A549 (cell line): ENCODE results near the gene NACC2. TPM values are rescaled to one million over a fixed set of nuclear protein-coding genes. Genes with fewer than 3 reads are reported as not detected.
"Not testable (repeated sequence)": the region's sequence is repeated elsewhere in the genome, so short reads cannot be mapped to it uniquely, and the experiment has no call there.

ENCODE experiments used
- ATAC-seq, 2 experiments: fragments of 200-7000 bp in 1 of 2; fragments of >200 bp in 1 of 2; cut with Nextera tagmentation in 1 of 2; cut with Tn5 transposase in 1 of 2; 3 replicates each; pipeline versions ENCODE4 v1.8.0 to v1.9.1; 2018 to 2020; ENCODE audit warnings: mild to moderate bottlenecking in 1 of 2, moderate library complexity in 1 of 2
- CTCF ChIA-PET: fragments of 300-600 bp; sonication (Branson Sonifier 250); formaldehyde crosslinking; extraction: SDS; loops from one replicate; lab custom pipeline; 2021; ENCODE audit warnings: antibody characterized with exemption, inconsistent platforms; lab: Yijun Ruan, JAX
- POLR2A ChIA-PET: fragments of 350-600 bp; formaldehyde crosslinking; extraction: SDS; loops from one replicate; lab custom pipeline; 2021; ENCODE audit warnings: antibody characterized with exemption, inconsistent platforms; lab: Yijun Ruan, JAX
- DNase-seq, 2 experiments: peaks; one replicate each; pipeline versions ENCODE4 v3.0.0 to v3.0.0-alpha.2; 2011 to 2016; ENCODE audit warnings: low read depth in 1 of 2, low spot score in 1 of 2
- FAIRE-seq: peaks from 2 replicates; lab custom pipeline; 2011; peaks lifted over from hg19 to GRCh38; lab: Jason Lieb, UNC
- H3K27ac ChIP-seq, 2 experiments: fragments of >200 bp; sonication (Bioruptor Twin); formaldehyde crosslinking; 3 replicates each; pipeline ENCODE4 v1.5.1; 2016 to 2017
- H3K4me1 ChIP-seq: fragments of >200 bp; sonication (Bioruptor Twin); formaldehyde crosslinking; 3 replicates; pipeline ENCODE4 v1.6.1; 2016
- H3K4me2 ChIP-seq: fragments of >200 bp; sonication (Bioruptor Twin); formaldehyde crosslinking; 3 replicates; pipeline ENCODE4 v1.6.1; 2016
- H3K4me3 ChIP-seq: fragments of >200 bp; sonication (Bioruptor Twin); formaldehyde crosslinking; 3 replicates; pipeline ENCODE4 v1.5.1; 2016
- H3K9me3 ChIP-seq: fragments of >200 bp; sonication (Bioruptor Twin); formaldehyde crosslinking; 3 replicates; pipeline ENCODE4 v1.6.1; 2016
- CBX2 ChIP-seq: fragments of 200-600 bp; sonication (generic); IDR thresholded peaks from 2 replicates; pipeline ENCODE4 v1.6.1; 2016; ENCODE audit warnings: low read depth, mild to moderate bottlenecking, borderline replicate concordance
- CBX8 ChIP-seq: fragments of 200-600 bp; sonication (generic); IDR thresholded peaks from 2 replicates; pipeline ENCODE4 v1.6.1; 2016
- CHD4 ChIP-seq: fragments of 200-600 bp; sonication (generic); IDR thresholded peaks from 2 replicates; pipeline ENCODE4 v1.6.1; 2016; ENCODE audit warnings: antibody characterized with exemption, mild to moderate bottlenecking, borderline replicate concordance
- E2F6 ChIP-seq: IDR thresholded peaks from 2 replicates; pipeline ENCODE4 v1.6.1; 2012; ENCODE audit warnings: low read depth, borderline replicate concordance
- EHF ChIP-seq: fragments of 250-450 bp; sonication (Bioruptor Pico); IDR thresholded peaks from 2 replicates; pipeline ENCODE4 v1.5.0; 2020; ENCODE audit warnings: mild to moderate bottlenecking
- EP300 ChIP-seq, 2 experiments: fragments of >200 bp; sonication (Bioruptor Twin); formaldehyde crosslinking; IDR thresholded peaks; 2 replicates in 1 of 2; 3 replicates in 1 of 2; pipeline ENCODE4 v1.6.1; 2016 to 2017
- HDAC2 ChIP-seq: fragments of 200-600 bp; sonication (generic); IDR thresholded peaks from 2 replicates; pipeline ENCODE4 v1.6.1; 2016
- HES2 ChIP-seq: fragments of >200 bp; sonication (Bioruptor Twin); formaldehyde crosslinking; IDR thresholded peaks from 2 replicates; pipeline ENCODE4 v1.6.1; 2016
- HEYL ChIP-seq: fragments of 250-450 bp; sonication (Bioruptor Pico); IDR thresholded peaks from 2 replicates; pipeline ENCODE4 v1.8.0; 2021; ENCODE audit warnings: mild to moderate bottlenecking, moderate library complexity
- HMGXB4 ChIP-seq: fragments of 250-450 bp; sonication (Bioruptor Pico); IDR thresholded peaks from 2 replicates; pipeline ENCODE4 v1.5.0; 2021; ENCODE audit warnings: mild to moderate bottlenecking, moderate library complexity, borderline replicate concordance
- HOXA7 ChIP-seq: fragments of 250-450 bp; sonication (Bioruptor Pico); IDR thresholded peaks from 2 replicates; pipeline ENCODE4 v1.5.0; 2020; ENCODE audit warnings: mild to moderate bottlenecking, moderate library complexity
- KDM5A ChIP-seq: fragments of 200-600 bp; sonication (generic); IDR thresholded peaks from 2 replicates; pipeline ENCODE4 v1.6.1; 2016; ENCODE audit warnings: antibody characterized with exemption, mild to moderate bottlenecking
- MAFK ChIP-seq: fragments of 450-650 bp; IDR thresholded peaks from 2 replicates; pipeline ENCODE4 v1.6.1; 2014; ENCODE audit not compliant: partially characterized antibody
- MAZ ChIP-seq: fragments of 150-350 bp; IDR thresholded peaks from 2 replicates; pipeline ENCODE4 v1.6.1; 2014; ENCODE audit warnings: antibody characterized with exemption, low read depth, low read length, borderline replicate concordance
- MYC ChIP-seq: IDR thresholded peaks from 2 replicates; pipeline ENCODE4 v1.6.1; 2012; ENCODE audit warnings: mild to moderate bottlenecking, inconsistent platforms, low read length, improper control_type of control experiment, borderline replicate concordance
- NR3C1 ChIP-seq: fragments of >200 bp; sonication (Bioruptor Twin); formaldehyde crosslinking; IDR thresholded peaks from 3 replicates; pipeline ENCODE4 v1.6.1; 2017
- PHF8 ChIP-seq: fragments of 200-600 bp; sonication (generic); IDR thresholded peaks from 2 replicates; pipeline ENCODE4 v1.6.1; 2016; ENCODE audit warnings: low read depth, mild to moderate bottlenecking, antibody characterized with exemption, moderate library complexity, borderline replicate concordance
- POLR2A ChIP-seq: IDR thresholded peaks from 2 replicates; pipeline ENCODE4 v1.6.1; 2012; ENCODE audit warnings: mild to moderate bottlenecking, low read length
- RAD21 ChIP-seq, 2 experiments: fragments of >200 bp in 1 of 2; sonication (Bioruptor Twin) in 1 of 2; formaldehyde crosslinking in 1 of 2; IDR thresholded peaks in 1 of 2; conservative IDR thresholded peaks in 1 of 2; 2 replicates in 1 of 2; 3 replicates in 1 of 2; pipeline ENCODE4 v1.6.1; 2012 to 2018; ENCODE audit warnings: inconsistent platforms in 1 of 2
- RFX5 ChIP-seq: fragments of 450-650 bp; IDR thresholded peaks from 2 replicates; pipeline ENCODE4 v1.7.1; 2014; ENCODE audit warnings: antibody characterized with exemption, mild to moderate bottlenecking, moderate library complexity
- ZFP36 ChIP-seq: fragments of 450-650 bp; IDR thresholded peaks from 2 replicates; pipeline ENCODE4 v1.6.1; 2014; ENCODE audit warnings: borderline replicate concordance; ENCODE audit not compliant: partially characterized antibody
- ZSCAN20 ChIP-seq: fragments of 250-450 bp; sonication (Bioruptor Pico); IDR thresholded peaks from 2 replicates; pipeline ENCODE4 v1.8.0; 2022; ENCODE audit warnings: mild to moderate bottlenecking, moderate library complexity
- WGBS: methylation state at CpG from one replicate; pipeline ENCODE4 v1.1.6; 2017; ENCODE audit errors: missing lambda C conversion rate; 5-methylcytosine and 5-hydroxymethylcytosine counted together
- polyA plus RNA-seq, 4 experiments: library from polyadenylated mRNA; depleted of rRNA in 3 of 4; stranded (reverse); fragments of >200 nt; fragmentation: RNase III in 1 of 4; extraction: RNeasy Plus Mini Kit Qiagen cat#74134 plus additional on column Dnase treatment in 1 of 4; gene quantifications; 2 replicates in 3 of 4; 3 replicates in 1 of 4; pipeline ENCODE4 v1.2.3, GENCODE V29; 2011 to 2017

The NACC2 gene
- polyA plus RNA-seq, 2 of the 4 experiments (the other 2 are of a cell fraction), result 16.1 to 28.4 TPM

GRCh38 chr9:136029556-136029955 is 65.5 kb downstream of the NACC2 start:
- no peaks in the 10 kb centered on the region for H3K9me3 ChIP-seq
- FAIRE-seq (no peak), ATAC-seq (peak in 1 of 2 experiments; percentile 37; a peak in 3 of 6 replicates), DNase-seq (no peak)
- H3K27ac ChIP-seq, result no peak overlapping the region
- POLR2A ChIA-PET, result no interaction called here
- H3K4me1 ChIP-seq, result no peaks in the 10 kb centered on the region
- TF ChIP-seq CBX2, result no peak
- no peak for TF ChIP-seq HDAC2
- no peak for TF ChIP-seq NR3C1
- no peak for TF ChIP-seq EHF (CRISPR knock-in tag)
- no peak for TF ChIP-seq RFX5
- H3K4me3 ChIP-seq, result no peak overlapping the region
- CTCF ChIA-PET, result interaction anchor here (0.7 to 1.3 kb wide), 3 partner anchors 62 to 93 kb away, joined by 3 to 4 read pairs (median 4); no protein-coding TSS in a partner anchor
- 92% methylated on average over 8 of the region's 12 CpGs for WGBS
- H3K4me2 ChIP-seq, result no peak overlapping the region

- ChIA-PET POLR2A (no interaction called here), CTCF (interaction anchor here (0.7 to 1.3 kb wide), 5 partner anchors 15 to 93 kb away, joined by 3 to 7 read pairs (median 4); no protein-coding TSS in a partner anchor)
- DNase-seq (no peak), ATAC-seq (peak in 1 of 2 experiments; percentile 25; a peak in 3 of 6 replicates), FAIRE-seq (no peak)
- Histone ChIP-seq H3K27ac (no peak overlapping the region), H3K9me3 (no peaks in the 10 kb centered on the region), H3K4me3 (no peak overlapping the region), H3K4me2 (no peak overlapping the region), H3K4me1 (no peaks in the 10 kb centered on the region)
- 94% methylated on average over 10 of the region's 10 CpGs for WGBS
- TF ChIP-seq ZFP36 (no peak), EP300 (IDR thresholded peaks at IDR 0.05) (no peak), CBX8 (no peak), HES2 (no peak), HEYL (CRISPR knock-in tag) (no peak), RAD21 (conservative IDR thresholded peaks at IDR 0.05 in 1 of 2, IDR thresholded peaks at IDR 0.05 in 1 of 2) (no peak), ZSCAN20 (CRISPR knock-in tag) (no peak), MAZ (no peak), HDAC2 (no peak), E2F6 (no peak), CHD4 (no peak)
Measured at GRCh38 chr9:136028760-136029470, 66.2 kb downstream of the NACC2 start.

- H3K9me3 ChIP-seq, H3K4me3 ChIP-seq, H3K4me2 ChIP-seq, ATAC-seq, CTCF ChIA-PET, H3K27ac ChIP-seq, POLR2A ChIA-PET, FAIRE-seq, DNase-seq, H3K4me1 ChIP-seq: not testable (repeated sequence)
- WGBS, result 96% methylated on average over 8 of the region's 8 CpGs
Measured at GRCh38 chr9:136026943-136027289, 68.2 kb downstream of the NACC2 start.

GRCh38 chr9:136026266-136026942 is 68.7 kb downstream of the NACC2 start:
- ATAC-seq (no peak), FAIRE-seq (no peak), DNase-seq (no peak)
- POLR2A ChIA-PET, result no interaction called here
- no peak overlapping the region for H3K27ac ChIP-seq
- H3K9me3 ChIP-seq, result no peaks in the 10 kb centered on the region
- TF ChIP-seq HMGXB4 (CRISPR knock-in tag), result no peak
- no peak for TF ChIP-seq MYC
- no peak for TF ChIP-seq POLR2A
- no peak for TF ChIP-seq MAFK
- no peak for TF ChIP-seq KDM5A
- no peak for TF ChIP-seq ZSCAN20 (CRISPR knock-in tag)
- no peak for TF ChIP-seq PHF8
- no peak for TF ChIP-seq HOXA7 (CRISPR knock-in tag)
- 90% methylated on average over 8 of the region's 8 CpGs for WGBS
- CTCF ChIA-PET, result no interaction called here
- H3K4me1 ChIP-seq, result no peaks in the 10 kb centered on the region
- H3K4me3 ChIP-seq, result no peak overlapping the region
- no peak overlapping the region for H3K4me2 ChIP-seq
